Stimulated activated CD4-positive, alpha-beta T cell treated with anti-CD3 and anti-CD28 coated beads, Interleukin-4, amount 100 ng/mL, for 1 hour (primary cell): ENCODE data around the gene FAM78B.

Source experiments
- DNase-seq: peaks from one replicate; pipeline ENCODE4 v3.0.0-alpha.2; 2020

Gene FAM78B

DNA sequence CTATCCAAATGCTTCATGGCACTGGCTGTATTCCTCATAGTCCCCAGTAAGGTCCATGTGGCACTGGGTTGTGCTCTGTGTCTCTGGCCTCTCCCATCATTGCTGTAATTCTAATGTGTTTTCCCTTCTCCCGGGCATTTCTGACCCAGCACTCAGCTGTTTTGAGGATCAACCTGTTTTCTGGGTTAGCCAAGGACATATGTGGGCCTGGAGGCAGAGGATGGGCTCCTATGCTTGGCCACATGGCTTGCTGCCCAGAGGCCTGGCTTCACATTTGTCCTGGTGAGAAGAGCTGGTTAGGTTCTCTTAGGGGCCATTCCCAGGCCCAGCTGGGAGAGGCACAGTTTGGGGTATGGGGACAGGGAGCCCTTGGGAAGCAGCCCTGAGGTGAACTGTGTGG, 103.1 kb downstream of the FAM78B start:
- DNase-seq, result no peak

GRCh38 chr1:166062421-166063070, 104.3 kb downstream of the FAM78B start:
- DNase-seq, result no peak

DNA sequence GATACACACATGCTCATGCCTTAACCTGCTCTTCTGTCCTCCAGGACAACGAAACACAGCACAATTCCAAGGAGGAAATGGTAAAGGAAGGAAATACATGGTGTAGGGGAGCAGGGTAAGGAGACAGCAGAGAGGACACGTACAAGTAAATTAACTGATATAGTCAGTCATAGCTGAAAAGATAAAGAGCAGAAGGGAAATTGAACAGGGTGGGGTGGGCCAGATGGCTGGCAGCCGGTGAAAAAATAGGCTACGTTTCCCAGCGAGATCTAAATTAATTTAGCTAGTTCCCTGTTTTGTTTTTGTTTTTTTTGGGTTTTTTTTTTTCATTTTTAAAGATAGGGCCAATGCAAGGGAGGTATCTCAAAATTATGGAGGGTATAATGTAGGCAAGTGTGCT, 109.2 kb downstream of the FAM78B start:
- no peak for DNase-seq

DNA sequence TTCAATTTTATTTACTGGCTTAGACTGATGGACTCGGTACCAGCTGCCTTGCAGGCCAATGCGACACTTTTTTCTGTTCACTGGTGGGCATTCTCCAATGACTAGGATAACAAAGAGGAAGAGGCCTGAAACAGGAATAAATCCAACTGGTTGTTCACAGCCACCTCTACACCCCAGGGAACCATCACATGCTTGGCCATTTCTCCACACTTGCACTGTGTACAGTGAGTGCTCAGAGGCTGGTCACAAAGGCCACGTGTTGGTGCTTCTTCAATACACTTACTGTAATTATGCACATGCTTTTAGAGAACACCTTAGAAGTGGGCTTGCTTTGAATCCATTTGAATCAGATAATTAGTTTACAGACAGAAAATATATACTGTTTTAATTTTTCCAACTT, 113.4 kb downstream of the FAM78B start:
- no peak for DNase-seq

DNA sequence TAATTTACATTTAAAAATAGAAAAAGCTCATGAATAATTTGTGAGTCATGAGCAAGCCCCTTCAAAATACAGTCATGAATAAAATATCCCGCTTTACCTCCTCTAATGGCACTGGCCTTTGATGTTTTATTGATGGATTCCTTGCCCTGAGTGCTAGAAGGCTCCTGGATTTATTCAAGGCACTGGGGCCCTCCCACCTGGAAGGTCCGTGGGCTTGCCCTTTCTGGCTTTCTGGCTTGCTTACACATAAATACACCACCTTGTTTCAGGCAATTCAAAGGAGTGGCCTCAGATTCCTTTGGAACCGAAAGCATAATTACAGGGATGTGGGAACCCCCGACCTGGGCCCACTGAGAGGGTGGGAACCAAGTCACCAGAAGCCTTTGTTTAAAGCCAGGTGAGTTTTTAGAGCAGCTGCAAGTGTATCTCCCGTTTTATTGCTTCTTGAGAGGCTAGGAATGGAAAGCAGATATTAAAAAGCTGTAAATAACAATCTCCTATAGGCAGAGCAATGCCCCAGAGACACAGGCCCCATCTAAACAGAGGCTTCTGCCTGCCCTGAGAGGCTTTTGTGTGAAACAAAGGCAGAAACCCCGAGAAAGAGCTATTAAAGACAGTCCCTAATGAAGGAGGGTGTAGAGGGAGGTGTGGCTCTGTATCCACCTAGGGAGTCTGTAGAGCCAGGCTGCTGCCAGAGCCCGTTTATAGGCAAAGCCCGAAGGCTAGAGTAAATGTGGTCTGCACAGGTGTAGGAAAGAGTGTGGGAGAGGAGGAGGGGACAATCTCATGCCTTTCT, 126.4 kb downstream of the FAM78B start:
- no peak for DNase-seq

- DNase-seq, result no peak
Measured at GRCh38 chr1:166039436-166040201, 127.2 kb downstream of the FAM78B start.

DNA sequence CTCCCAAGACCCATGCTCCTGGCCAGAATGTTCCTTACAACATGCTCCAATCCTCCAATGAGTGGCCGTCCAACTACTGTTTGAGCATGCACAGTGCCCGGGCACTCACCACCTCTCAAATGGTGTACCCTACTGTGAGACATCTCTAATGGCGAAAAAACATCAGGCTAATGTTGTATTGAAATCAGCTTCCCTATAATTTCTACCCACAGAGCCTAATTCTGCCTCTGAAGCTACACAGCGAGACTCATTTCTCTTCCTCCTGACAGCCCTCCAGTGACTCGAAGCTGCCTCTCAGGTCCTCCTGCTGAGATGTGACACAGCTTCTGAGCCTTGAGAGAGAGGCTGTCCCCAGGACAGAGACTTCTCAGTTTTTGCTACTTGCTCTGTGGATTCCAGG, 130.7 kb downstream of the FAM78B start:
- DNase-seq, result no peak

GRCh38 chr1:166032572-166033371, 134.0 kb downstream of the FAM78B start:
- DNase-seq, result no peak

DNA sequence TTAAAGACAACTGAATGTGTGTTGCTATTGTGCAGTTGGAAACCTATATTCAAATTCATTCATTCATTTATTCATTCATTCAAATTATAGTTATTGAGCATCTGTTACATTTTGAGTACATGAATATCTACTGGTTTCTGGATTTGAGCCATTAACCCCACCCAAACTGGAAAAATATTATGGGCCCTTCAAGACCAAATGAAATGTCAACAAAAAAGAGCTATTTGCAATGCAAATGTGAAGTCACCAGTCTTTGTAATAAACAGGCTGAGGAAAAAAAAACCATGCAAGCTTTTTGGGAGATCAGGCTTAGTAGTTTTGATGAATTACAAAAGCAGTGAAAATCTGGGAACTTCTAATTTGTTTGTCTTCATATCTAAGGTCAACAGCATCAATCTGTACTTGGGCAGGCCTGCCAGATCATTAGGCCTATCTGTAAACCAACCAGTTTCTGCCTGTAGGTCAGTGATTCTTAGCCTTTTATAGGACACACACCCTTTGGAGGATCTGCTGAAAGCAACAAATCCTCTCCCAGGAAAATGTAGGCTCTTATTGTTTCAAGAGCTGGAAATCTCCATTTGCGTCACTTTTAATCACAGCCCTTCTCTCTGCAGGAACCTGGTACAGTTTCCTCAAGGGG, 134.7 kb downstream of the FAM78B start:
- no peak for DNase-seq

GRCh38 chr1:166029196-166029945, 137.4 kb downstream of the FAM78B start:
- no peak for DNase-seq

DNA sequence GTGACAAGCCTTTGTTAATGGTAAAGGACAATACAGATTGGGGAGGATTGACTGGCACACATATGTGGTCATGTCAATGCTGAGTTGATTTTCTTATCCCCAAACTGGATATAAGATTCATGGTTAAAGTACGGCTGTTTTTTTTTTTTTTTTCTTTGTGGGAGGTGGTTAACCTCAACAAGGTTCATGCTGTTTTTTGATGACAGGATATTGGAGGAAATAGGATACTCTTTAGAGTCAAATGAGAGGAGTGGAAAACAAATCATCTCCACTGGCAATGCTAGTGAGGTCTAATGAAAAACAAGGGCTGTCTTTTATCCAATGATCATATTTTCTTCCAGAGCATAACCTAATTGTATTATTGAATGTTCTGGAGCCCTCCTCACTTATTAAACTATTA, 140.2 kb downstream of the FAM78B start:
- DNase-seq, result no peak

GRCh38 chr1:166026143-166026542, 140.7 kb downstream of the FAM78B start:
- no peak for DNase-seq

GRCh38 chr1:166020210-166020609, 146.6 kb downstream of the FAM78B start:
- DNase-seq, result no peak
